Fibroblast of the aortic adventitia (primary cell): Measurements from ENCODE around the gene CCNL2. TPM values are rescaled to one million over a fixed set of nuclear protein-coding genes. Genes with fewer than 3 reads are reported as not detected.

Experiments
- DNase-seq: peaks from one replicate; pipeline ENCODE4 v3.0.0-alpha.2; 2010; ENCODE audit warnings: low read depth
- H3K4me3 ChIP-seq: 2 replicates; pipeline ENCODE4 v1.5.1; 2011; ENCODE audit warnings: low read depth, mild to moderate bottlenecking, control low read depth, low read length, moderate library complexity
- total RNA-seq: library from RNA; depleted of rRNA; stranded (reverse); fragments of >200 nt; gene quantifications from 2 replicates; pipeline ENCODE4 v1.2.3, GENCODE V29; 2012; ENCODE audit warnings: low replicate concordance
- TF ChIP-seq, protein P1 (sequence below): IDR thresholded peaks from 2 replicates; pipeline ENCODE4 v1.5.1; 2011; ENCODE audit warnings: mild to moderate bottlenecking, low read length, control low read depth, inconsistent platforms; ENCODE audit not compliant: insufficient read depth

CCNL2 gene
- total RNA-seq, 1 donor = 102 TPM

DNA sequence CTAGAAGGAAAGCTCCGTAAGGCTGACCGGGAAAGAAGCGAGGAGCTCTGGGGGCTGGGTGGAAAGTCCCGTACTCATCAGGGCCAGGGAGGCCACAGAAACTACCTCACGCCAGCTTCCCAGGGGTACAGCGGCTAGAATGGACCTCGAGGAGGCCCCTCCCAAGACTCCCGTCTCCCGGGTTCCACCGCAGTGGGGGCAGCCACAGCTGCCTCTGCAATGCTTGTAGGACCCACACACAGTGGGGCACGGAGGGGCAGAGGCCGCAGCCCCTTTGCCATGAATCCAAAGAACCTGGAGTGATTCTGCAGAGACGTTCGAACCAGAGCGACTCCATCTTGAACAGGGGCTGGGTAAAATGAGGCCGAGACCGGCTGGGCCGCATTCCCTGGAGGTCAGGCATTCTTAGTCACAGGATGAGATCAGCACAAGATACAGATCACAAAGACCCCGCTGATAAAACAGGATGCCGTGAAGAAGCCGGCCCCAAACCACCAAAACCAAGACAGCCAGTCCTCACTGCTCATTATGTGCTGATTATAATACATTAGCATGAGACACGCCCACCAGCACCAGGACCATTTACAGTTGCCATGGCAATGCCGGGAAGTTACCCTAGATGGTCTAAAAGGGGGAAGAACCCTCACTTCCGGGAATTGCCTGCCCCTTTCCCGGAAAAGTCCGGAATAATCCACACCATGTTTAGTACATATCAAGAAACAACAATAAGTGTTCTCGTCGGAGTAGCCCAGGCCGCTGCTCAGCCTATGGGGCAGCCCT is 23.5 kb upstream of the CCNL2 start:
- no peak overlapping the region for H3K4me3 ChIP-seq
- TF ChIP-seq, protein P1, sequence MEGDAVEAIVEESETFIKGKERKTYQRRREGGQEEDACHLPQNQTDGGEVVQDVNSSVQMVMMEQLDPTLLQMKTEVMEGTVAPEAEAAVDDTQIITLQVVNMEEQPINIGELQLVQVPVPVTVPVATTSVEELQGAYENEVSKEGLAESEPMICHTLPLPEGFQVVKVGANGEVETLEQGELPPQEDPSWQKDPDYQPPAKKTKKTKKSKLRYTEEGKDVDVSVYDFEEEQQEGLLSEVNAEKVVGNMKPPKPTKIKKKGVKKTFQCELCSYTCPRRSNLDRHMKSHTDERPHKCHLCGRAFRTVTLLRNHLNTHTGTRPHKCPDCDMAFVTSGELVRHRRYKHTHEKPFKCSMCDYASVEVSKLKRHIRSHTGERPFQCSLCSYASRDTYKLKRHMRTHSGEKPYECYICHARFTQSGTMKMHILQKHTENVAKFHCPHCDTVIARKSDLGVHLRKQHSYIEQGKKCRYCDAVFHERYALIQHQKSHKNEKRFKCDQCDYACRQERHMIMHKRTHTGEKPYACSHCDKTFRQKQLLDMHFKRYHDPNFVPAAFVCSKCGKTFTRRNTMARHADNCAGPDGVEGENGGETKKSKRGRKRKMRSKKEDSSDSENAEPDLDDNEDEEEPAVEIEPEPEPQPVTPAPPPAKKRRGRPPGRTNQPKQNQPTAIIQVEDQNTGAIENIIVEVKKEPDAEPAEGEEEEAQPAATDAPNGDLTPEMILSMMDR = no peak
- no peak for DNase-seq

DNA sequence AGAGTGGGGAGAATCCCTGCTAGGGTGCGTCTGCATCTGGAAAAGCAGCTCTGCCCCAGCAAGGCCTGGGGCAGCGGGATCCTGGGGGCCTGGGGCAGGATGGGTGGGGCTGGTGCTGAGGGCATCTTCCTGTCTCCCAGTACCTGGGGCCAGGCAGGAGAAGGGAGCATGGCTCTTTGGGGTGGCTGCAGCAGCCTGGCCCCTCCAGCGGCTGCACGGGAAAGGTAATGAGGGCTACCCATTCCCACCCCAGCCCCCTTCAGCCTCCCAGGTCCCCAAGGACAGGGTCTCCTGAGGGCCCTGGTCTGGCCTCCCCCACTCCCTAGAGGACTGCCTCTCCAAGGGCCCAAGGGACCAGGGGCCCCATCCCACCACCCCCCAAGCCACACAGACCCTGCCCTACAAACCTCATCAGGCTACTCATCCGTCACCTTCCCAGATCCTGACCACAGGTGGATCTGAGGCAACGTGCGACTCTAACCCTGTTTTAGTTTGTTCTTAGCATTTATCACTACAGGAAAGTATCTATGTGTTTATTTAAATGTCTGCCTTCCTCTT is 22.9 kb upstream of the CCNL2 start:
- no peak for DNase-seq
- TF ChIP-seq, protein P1 = no peak
- H3K4me3 ChIP-seq = no peak overlapping the region

GRCh38 chr1:1421147-1421906 is 22.2 kb upstream of the CCNL2 start, which contains the start of gene ANKRD65:
Gene ANKRD65, minus strand, starts transcription at chr1:1421276. Its CDS starts 271 bp downstream, at chr1:1421005.
- TF ChIP-seq, protein P1 = no peak
- H3K4me3 ChIP-seq = no peak within 1 kb of the TSS
- DNase-seq = no peak

GRCh38 chr1:1420654-1421141 is 21.6 kb upstream of the CCNL2 start:
- no peak overlapping the region for H3K4me3 ChIP-seq
- no peak for DNase-seq
- TF ChIP-seq, protein P1 = no peak

DNA sequence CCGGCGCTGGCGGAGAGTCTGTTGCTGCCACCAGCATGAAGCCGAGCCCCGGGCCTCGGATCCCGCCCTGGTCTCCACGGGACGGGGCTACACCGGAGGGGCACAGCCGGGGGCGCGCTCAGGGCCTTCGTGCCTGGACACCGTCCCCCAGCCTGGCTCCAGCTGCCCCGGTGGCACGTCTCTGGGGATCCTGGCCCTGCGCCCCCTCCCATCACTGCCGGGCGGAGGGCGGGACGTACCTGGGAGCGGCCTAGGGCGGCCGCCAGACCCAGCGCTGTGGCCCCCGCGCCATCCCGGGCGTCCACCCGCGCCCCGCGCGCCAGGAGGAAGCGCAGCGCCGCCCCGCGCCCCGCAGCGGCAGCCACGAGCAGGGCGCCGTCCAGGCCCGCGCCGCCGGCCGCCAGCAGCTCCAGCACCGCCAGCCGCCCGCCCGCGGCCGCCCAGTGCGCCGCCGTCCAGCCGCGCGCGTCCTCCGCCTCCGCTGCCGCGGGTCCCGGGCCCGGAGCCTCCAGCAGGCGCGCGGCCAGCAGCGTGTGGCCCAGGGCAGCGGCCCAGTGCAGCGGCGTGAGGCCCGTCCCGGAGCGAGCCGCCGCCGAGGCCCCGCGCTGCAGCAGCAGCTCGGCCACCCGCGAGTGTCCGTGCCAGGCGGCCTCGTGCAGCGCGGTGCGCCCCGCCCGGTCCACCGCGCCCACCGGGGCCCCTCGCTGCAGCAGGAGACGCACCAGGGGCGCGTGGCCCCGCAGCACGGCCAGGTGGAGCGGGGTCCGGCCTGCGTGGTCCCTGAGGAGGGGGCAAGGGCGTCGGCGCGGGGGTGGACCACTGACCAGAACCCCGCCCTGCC is 20.9 kb upstream of the CCNL2 start:
- TF ChIP-seq, protein P1 = no peak
- no peak for DNase-seq
- H3K4me3 ChIP-seq = no peak overlapping the region

DNA sequence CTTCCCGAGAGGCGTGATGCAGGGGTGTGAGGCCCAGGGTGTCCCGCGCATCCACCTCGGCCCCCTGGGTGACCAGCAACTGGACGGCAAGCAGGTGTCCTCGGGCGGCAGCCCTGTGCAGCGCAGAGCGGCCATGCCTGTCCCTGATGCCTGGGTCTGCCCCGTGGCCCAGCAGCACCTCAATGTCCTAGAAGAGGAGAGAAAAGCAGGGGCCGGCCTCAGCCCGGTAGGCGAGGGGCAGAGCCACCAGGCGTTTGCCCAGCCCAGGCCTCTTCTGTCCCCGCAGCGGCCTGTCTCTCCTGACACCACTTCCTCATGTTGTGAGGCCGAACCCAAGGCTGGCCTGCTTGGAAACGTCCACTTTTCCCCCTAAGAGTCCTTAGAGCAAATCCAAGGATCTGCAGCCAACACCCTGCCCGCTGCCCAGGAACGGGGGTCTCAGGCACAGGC is 20.3 kb upstream of the CCNL2 start:
- no peak for DNase-seq
- no peak overlapping the region for H3K4me3 ChIP-seq

More for the DNA sequence above, 20.3 kb upstream of the CCNL2 start:
- TF ChIP-seq, protein P1 = no peak
